PC-3 (cell line): ENCODE results near the gene VASH1. TPM values are rescaled to one million over a fixed set of nuclear protein-coding genes. Genes with fewer than 3 reads are reported as not detected.

Source experiments
- ATAC-seq: fragments of 200-7000 bp; cut with Tn5 transposase; 2 replicates; pipeline ENCODE4 v1.9.1; 2020; ENCODE audit warnings: mild to moderate bottlenecking, moderate library complexity
- BruUV-seq: library from RNA; stranded (reverse); fragments of 400-500 nt; replicated peaks from 2 replicates; lab custom pipeline; 2021; lab: Mats Ljungman, UMichigan
- CTCF ChIA-PET: fragments of 300-600 bp; sonication (Branson Sonifier 250); formaldehyde crosslinking; loops from one replicate; lab custom pipeline; 2022; ENCODE audit warnings: antibody characterized with exemption; lab: Charles Lee
- POLR2A ChIA-PET: fragments of 300-600 bp; sonication (Branson Sonifier 250); formaldehyde crosslinking; loops from one replicate; lab custom pipeline; 2022; ENCODE audit warnings: antibody characterized with exemption; ENCODE audit not compliant: unreplicated experiment; lab: Charles Lee
- DNase-seq: peaks from one replicate; pipeline ENCODE4 v3.0.0-alpha.2; 2015
- H2AFZ ChIP-seq: fragments of 300-600 bp; sonication (generic); 2 replicates; pipeline ENCODE4 v1.6.0; 2016; ENCODE audit warnings: antibody characterized with exemption, low read length
- H3F3A ChIP-seq: fragments of 300-600 bp; sonication (generic); one replicate; pipeline ENCODE4 v1.6.0; 2017; ENCODE audit warnings: antibody characterized with exemption, low read length, control low read depth, mild to moderate bottlenecking; ENCODE audit not compliant: unreplicated experiment
- H3K27ac ChIP-seq: fragments of 300-600 bp; sonication (generic); 2 replicates; pipeline ENCODE4 v1.5.1; 2016; ENCODE audit warnings: mild to moderate bottlenecking, low read length
- H3K27me3 ChIP-seq: fragments of 300-600 bp; sonication (generic); 2 replicates; pipeline ENCODE4 v1.6.1; 2016; ENCODE audit warnings: low read length, mixed read lengths
- H3K36me3 ChIP-seq: fragments of 300-600 bp; sonication (generic); 2 replicates; pipeline ENCODE4 v1.6.1; 2016; ENCODE audit warnings: low read depth, mixed run types, low read length, mixed read lengths
- H3K4me1 ChIP-seq: fragments of 300-600 bp; sonication (generic); 2 replicates; pipeline ENCODE4 v1.5.1; 2016; ENCODE audit warnings: low read length; ENCODE audit not compliant: insufficient read depth
- H3K4me2 ChIP-seq: fragments of 300-600 bp; sonication (generic); 2 replicates; pipeline ENCODE4 v1.6.0; 2016; ENCODE audit warnings: low read length
- H3K4me3 ChIP-seq: fragments of 300-600 bp; sonication (generic); 2 replicates; pipeline ENCODE4 v1.5.1; 2016; ENCODE audit warnings: mild to moderate bottlenecking, low read length, mixed read lengths
- H3K79me2 ChIP-seq: fragments of 300-600 bp; sonication (generic); 2 replicates; pipeline ENCODE4 v1.6.1; 2017; ENCODE audit warnings: low read length, mixed read lengths
- H3K9ac ChIP-seq: fragments of 300-600 bp; sonication (generic); 2 replicates; pipeline ENCODE4 v1.6.0; 2016; ENCODE audit warnings: mild to moderate bottlenecking, low read length
- H3K9me2 ChIP-seq: fragments of 300-600 bp; sonication (generic); replicated peaks from 2 replicates; pipeline ENCODE4 v1.6.1; 2016; ENCODE audit warnings: mixed run types, low read length, mixed read lengths
- H3K9me3 ChIP-seq: fragments of 300-600 bp; sonication (generic); 2 replicates; pipeline ENCODE4 v1.6.1; 2016; ENCODE audit warnings: low read length, mixed read lengths
- H4K20me1 ChIP-seq: fragments of 300-600 bp; sonication (generic); 2 replicates; pipeline ENCODE4 v1.6.1; 2016; ENCODE audit warnings: low read length, mixed read lengths
- CTCF ChIP-seq: fragments of 300-600 bp; sonication (generic); conservative IDR thresholded peaks from 2 replicates; pipeline ENCODE4 v1.5.1; 2017; ENCODE audit warnings: antibody characterized with exemption, low read depth, mild to moderate bottlenecking, low read length
- EZH2 ChIP-seq: fragments of 300-600 bp; sonication (generic); IDR thresholded peaks from one replicate; pipeline ENCODE4 v1.6.1; 2017; ENCODE audit warnings: antibody characterized with exemption, mild to moderate bottlenecking, low read length; ENCODE audit not compliant: unreplicated experiment
- EZH2phosphoT487 ChIP-seq: fragments of 300-600 bp; sonication (generic); IDR thresholded peaks from 2 replicates; pipeline ENCODE4 v1.6.1; 2018; ENCODE audit warnings: mild to moderate bottlenecking, antibody characterized with exemption, low read length, borderline replicate concordance
- intact Hi-C: fragments of 100-400 bp; cut with micrococcal nuclease; formaldehyde crosslinking; loops from 2 replicates; pipeline ENCODE4 v1.9.0; 2023
- total RNA-seq: library from RNA; depleted of rRNA; stranded (reverse); fragments of >200 nt; gene quantifications from 2 replicates; pipeline ENCODE4 v1.2.3, GENCODE V29; 2014

The VASH1 gene
- total RNA-seq, 1 experiment from 2014 or later, result 1.8 TPM

- no peaks in the 10 kb centered on the region for H3K36me3 ChIP-seq
- TF ChIP-seq EZH2phosphoT487 (no peak), EZH2 (no peak), CTCF (no peak)
- no peaks in the 10 kb centered on the region for H3K79me2 ChIP-seq
- intact Hi-C loops, result no loop called here
- ATAC-seq, result no peak
- H2AFZ ChIP-seq, result no peak overlapping the region
- no peak overlapping the region for H3K27ac ChIP-seq
- BruUV-seq, result no TSS peak
- no peak overlapping the region for H3K4me3 ChIP-seq
- no peaks in the 10 kb centered on the region for H4K20me1 ChIP-seq
- H3K9me3 ChIP-seq, result no peaks in the 10 kb centered on the region
- no peaks in the 10 kb centered on the region for H3K9me2 ChIP-seq
- H3K4me1 ChIP-seq, result no peaks in the 10 kb centered on the region
- no peak overlapping the region for H3K9ac ChIP-seq
- CTCF ChIA-PET, result no interaction called here
- H3F3A ChIP-seq, result no peaks in the 10 kb centered on the region
- peaks cover 34% of the 10 kb centered on the region for H3K27me3 ChIP-seq
- DNase-seq, result no peak
- POLR2A ChIA-PET, result no interaction called here
- no peak overlapping the region for H3K4me2 ChIP-seq
These were observed 67.2 kb downstream of the VASH1 start for GRCh38 chr14:76828339-76829012.

GRCh38 chr14:76829013-76829365 lies 67.7 kb downstream of the VASH1 start:
- H4K20me1 ChIP-seq, result no peaks in the 10 kb centered on the region
- no peaks in the 10 kb centered on the region for H3K36me3 ChIP-seq
- ChIA-PET POLR2A (no interaction called here), CTCF (no interaction called here)
- H3K9me2 ChIP-seq, result no peaks in the 10 kb centered on the region
- ATAC-seq, result no peak
- no peak overlapping the region for H3K4me3 ChIP-seq
- intact Hi-C loops, result no loop called here
- no peaks in the 10 kb centered on the region for H3K79me2 ChIP-seq
- H3K9me3 ChIP-seq, result no peaks in the 10 kb centered on the region
- H3K4me1 ChIP-seq, result no peaks in the 10 kb centered on the region
- DNase-seq, result no peak
- H3K9ac ChIP-seq, result no peak overlapping the region
- no peak overlapping the region for H2AFZ ChIP-seq
- H3F3A ChIP-seq, result no peaks in the 10 kb centered on the region
- peaks cover 37% of the 10 kb centered on the region for H3K27me3 ChIP-seq
- H3K27ac ChIP-seq, result no peak overlapping the region
- H3K4me2 ChIP-seq, result no peak overlapping the region
- BruUV-seq, result no TSS peak
- TF ChIP-seq CTCF, result no peak
- no peak for TF ChIP-seq EZH2phosphoT487
- TF ChIP-seq EZH2, result no peak

GRCh38 chr14:76829650-76830421 lies 68.6 kb downstream of the VASH1 start:
- Histone ChIP-seq H3K9me2 (no peaks in the 10 kb centered on the region), H3F3A (no peaks in the 10 kb centered on the region), H3K9ac (no peak overlapping the region), H3K36me3 (no peaks in the 10 kb centered on the region), H3K4me3 (no peak overlapping the region), H3K79me2 (no peaks in the 10 kb centered on the region), H2AFZ (no peak overlapping the region), H4K20me1 (no peaks in the 10 kb centered on the region), H3K4me1 (no peaks in the 10 kb centered on the region), H3K9me3 (no peaks in the 10 kb centered on the region), H3K27ac (no peak overlapping the region), H3K27me3 (peaks cover 46% of the 10 kb centered on the region), H3K4me2 (no peak overlapping the region)
- CTCF ChIA-PET, result interaction anchor here (0.7 kb wide), 1 partner anchor 307 kb away, joined by 3 read pairs; no protein-coding TSS in a partner anchor
- POLR2A ChIA-PET, result no interaction called here
- ATAC-seq, result no peak
- no peak for TF ChIP-seq EZH2
- no peak for TF ChIP-seq CTCF
- TF ChIP-seq EZH2phosphoT487, result no peak
- DNase-seq, result no peak
- intact Hi-C loops, result no loop called here
- no TSS peak for BruUV-seq
